ENCODE data around the gene TMSB4X. TPM values are rescaled to one million over a fixed set of nuclear protein-coding genes. Genes with fewer than 3 reads are reported as not detected.
A peak's percentile ranks its signal among the peaks of the same experiment; 100 is the strongest.

The TMSB4X gene
- polyA plus RNA-seq, 1 donor (not counting 4 experiments of a cell fraction or from before 2014, with no cell fraction given) = 2,500 TPM

GRCh38 chrX:12981880-12982279 lies 7.0 kb downstream of the TMSB4X start:
- Histone ChIP-seq H3K9me1 (ENCODE audit: control insufficient read depth, extremely low read depth, insufficient read depth, low read length) (no peaks in the 10 kb centered on the region), H3K4me2 (ENCODE audit: control insufficient read depth, extremely low read depth, insufficient read depth, low read depth, low read length) (no peak overlapping the region), H4K20me1 (ENCODE audit: control insufficient read depth, extremely low read depth, insufficient read depth, low read length) (no peaks in the 10 kb centered on the region), H3K27ac (ENCODE audit: control insufficient read depth, insufficient read depth, low read length) (no peak overlapping the region), H3K4me1 (ENCODE audit: control insufficient read depth, extremely low read depth, insufficient read depth, low read length) (peaks cover 19% of the 10 kb centered on the region), H2AFZ (ENCODE audit: control insufficient read depth, low read length) (no peak overlapping the region), H3K4me3 (ENCODE audit: control insufficient read depth in 2 of 3, extremely low read depth in 1 of 3, insufficient read depth in 2 of 3, low read depth in 1 of 3, low read length in 3 of 3) (no peak overlapping the region), H3K36me3 (ENCODE audit: control insufficient read depth in 2 of 2, extremely low read depth in 1 of 2, insufficient read depth in 2 of 2, low read length in 2 of 2) (no peaks in the 10 kb centered on the region), H3K9me3 (ENCODE audit: control insufficient read depth, low read depth, low read length) (no peaks in the 10 kb centered on the region), H3K79me2 (ENCODE audit: control insufficient read depth, insufficient read depth, low read length) (no peaks in the 10 kb centered on the region), H3K27me3 (ENCODE audit: control insufficient read depth, extremely low read depth, insufficient read depth, low read length) (no peaks in the 10 kb centered on the region), H3K9ac (ENCODE audit: control insufficient read depth, extremely low read depth, insufficient read depth, low read length) (no peak overlapping the region)
- DNase-seq (ENCODE audit: low read depth, low spot score) (no peak), FAIRE-seq (no peak)
- TF ChIP-seq, protein P1, sequence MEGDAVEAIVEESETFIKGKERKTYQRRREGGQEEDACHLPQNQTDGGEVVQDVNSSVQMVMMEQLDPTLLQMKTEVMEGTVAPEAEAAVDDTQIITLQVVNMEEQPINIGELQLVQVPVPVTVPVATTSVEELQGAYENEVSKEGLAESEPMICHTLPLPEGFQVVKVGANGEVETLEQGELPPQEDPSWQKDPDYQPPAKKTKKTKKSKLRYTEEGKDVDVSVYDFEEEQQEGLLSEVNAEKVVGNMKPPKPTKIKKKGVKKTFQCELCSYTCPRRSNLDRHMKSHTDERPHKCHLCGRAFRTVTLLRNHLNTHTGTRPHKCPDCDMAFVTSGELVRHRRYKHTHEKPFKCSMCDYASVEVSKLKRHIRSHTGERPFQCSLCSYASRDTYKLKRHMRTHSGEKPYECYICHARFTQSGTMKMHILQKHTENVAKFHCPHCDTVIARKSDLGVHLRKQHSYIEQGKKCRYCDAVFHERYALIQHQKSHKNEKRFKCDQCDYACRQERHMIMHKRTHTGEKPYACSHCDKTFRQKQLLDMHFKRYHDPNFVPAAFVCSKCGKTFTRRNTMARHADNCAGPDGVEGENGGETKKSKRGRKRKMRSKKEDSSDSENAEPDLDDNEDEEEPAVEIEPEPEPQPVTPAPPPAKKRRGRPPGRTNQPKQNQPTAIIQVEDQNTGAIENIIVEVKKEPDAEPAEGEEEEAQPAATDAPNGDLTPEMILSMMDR (optimal IDR thresholded peaks at IDR 0.05 in 1 of 3, IDR thresholded peaks at IDR 0.05 in 1 of 3, conservative IDR thresholded peaks at IDR 0.05 in 1 of 3; ENCODE audit: extremely low read depth in 1 of 3, insufficient read depth in 2 of 3, low read length in 3 of 3) = no peak
- TF ChIP-seq EZH2 (IDR thresholded peaks at IDR 0.05; ENCODE audit: low read length) = no peak
- dilution Hi-C loops (cut with MboI; ENCODE audit: extremely low pct_ligation_motif_present, low sequenced_read_pairs) = no loop called here

GRCh38 chrX:12984603-12985319 lies 9.9 kb downstream of the TMSB4X start:
- no peaks in the 10 kb centered on the region for H3K79me2 ChIP-seq (ENCODE audit: control insufficient read depth, insufficient read depth, low read length)
- no peak for TF ChIP-seq EZH2 (IDR thresholded peaks at IDR 0.05; ENCODE audit: low read length)
- TF ChIP-seq, protein P1 (optimal IDR thresholded peaks at IDR 0.05 in 1 of 3, IDR thresholded peaks at IDR 0.05 in 1 of 3, conservative IDR thresholded peaks at IDR 0.05 in 1 of 3; ENCODE audit: extremely low read depth in 1 of 3, insufficient read depth in 2 of 3, low read length in 3 of 3) = no peak
- H4K20me1 ChIP-seq (ENCODE audit: control insufficient read depth, extremely low read depth, insufficient read depth, low read length) = no peaks in the 10 kb centered on the region
- H3K9me3 ChIP-seq (ENCODE audit: control insufficient read depth, low read depth, low read length) = no peaks in the 10 kb centered on the region
- H3K27ac ChIP-seq (ENCODE audit: control insufficient read depth, insufficient read depth, low read length) = peak overlapping the region; percentile 72
- peak overlapping the region; percentile 70 for H3K4me2 ChIP-seq (ENCODE audit: control insufficient read depth, extremely low read depth, insufficient read depth, low read depth, low read length)
- no peaks in the 10 kb centered on the region for H3K36me3 ChIP-seq (ENCODE audit: control insufficient read depth in 2 of 2, extremely low read depth in 1 of 2, insufficient read depth in 2 of 2, low read length in 2 of 2)
- peak overlapping the region in 2 of 3 experiments; percentile 29 to 31 for H3K4me3 ChIP-seq (ENCODE audit: control insufficient read depth in 2 of 3, extremely low read depth in 1 of 3, insufficient read depth in 2 of 3, low read depth in 1 of 3, low read length in 3 of 3)
- no peaks in the 10 kb centered on the region for H3K27me3 ChIP-seq (ENCODE audit: control insufficient read depth, extremely low read depth, insufficient read depth, low read length)
- peaks cover 19% of the 10 kb centered on the region for H3K4me1 ChIP-seq (ENCODE audit: control insufficient read depth, extremely low read depth, insufficient read depth, low read length)
- peak overlapping the region; percentile 56 for H3K9ac ChIP-seq (ENCODE audit: control insufficient read depth, extremely low read depth, insufficient read depth, low read length)
- H3K9me1 ChIP-seq (ENCODE audit: control insufficient read depth, extremely low read depth, insufficient read depth, low read length) = no peaks in the 10 kb centered on the region
- DNase-seq (ENCODE audit: low read depth, low spot score) (peak; percentile 71), FAIRE-seq (peak; percentile 84)
- H2AFZ ChIP-seq (ENCODE audit: control insufficient read depth, low read length) = no peak overlapping the region
- dilution Hi-C loops (cut with MboI; ENCODE audit: extremely low pct_ligation_motif_present, low sequenced_read_pairs) = no loop called here
